NCI-H1105 (cell line): ENCODE data around the gene E2F4.

Experiments used
- DNase-seq: peaks from one replicate; lab custom pipeline; 2025; lab: John Stamatoyannopoulos, UW

Gene E2F4

DNA sequence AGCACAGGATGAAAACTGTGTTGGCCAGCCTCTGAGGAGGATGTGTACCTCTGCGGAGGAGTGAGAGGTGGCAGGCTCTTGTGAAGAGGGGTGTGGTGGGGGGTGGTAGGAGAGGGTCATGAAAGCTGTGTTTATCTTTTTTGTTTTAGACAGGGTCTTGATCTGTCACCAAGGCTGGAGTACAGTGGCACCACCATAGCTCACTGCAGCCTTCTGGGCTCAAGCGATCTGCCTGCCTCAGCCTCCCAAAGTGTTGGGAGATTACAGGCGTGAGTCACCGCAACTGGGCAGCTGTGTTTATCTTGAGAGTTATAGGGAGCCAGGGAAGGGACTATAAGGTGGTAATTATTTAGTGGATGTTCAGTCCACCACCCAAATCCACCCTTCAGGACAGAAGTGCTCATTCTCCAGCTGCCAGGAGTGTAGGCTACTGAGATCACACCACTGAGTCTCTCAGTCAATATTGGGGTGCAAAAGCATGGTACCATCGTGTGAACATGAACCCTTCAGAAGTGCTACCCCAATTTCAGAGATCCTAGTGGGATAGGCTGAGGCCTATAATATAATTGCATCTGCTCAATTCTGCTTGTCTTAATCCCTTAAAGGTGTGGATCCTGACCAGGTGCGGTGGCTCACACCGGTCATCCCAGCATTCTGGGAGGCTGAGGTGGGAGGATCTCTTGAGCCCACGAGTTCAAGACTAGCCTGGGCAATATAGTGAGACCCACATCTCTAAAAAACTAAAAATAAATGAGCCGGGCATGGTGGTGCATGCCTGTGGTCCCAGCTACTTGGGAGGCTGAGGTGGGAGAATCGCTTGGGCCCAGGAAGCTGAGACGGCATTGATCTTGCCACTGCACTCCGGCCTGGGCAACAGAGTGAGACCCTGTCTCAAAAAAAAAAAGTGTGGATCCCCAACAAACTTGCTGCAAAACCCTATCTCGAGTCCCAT, 1.2 kb upstream of the E2F4 start:
- no peak for DNase-seq

DNA sequence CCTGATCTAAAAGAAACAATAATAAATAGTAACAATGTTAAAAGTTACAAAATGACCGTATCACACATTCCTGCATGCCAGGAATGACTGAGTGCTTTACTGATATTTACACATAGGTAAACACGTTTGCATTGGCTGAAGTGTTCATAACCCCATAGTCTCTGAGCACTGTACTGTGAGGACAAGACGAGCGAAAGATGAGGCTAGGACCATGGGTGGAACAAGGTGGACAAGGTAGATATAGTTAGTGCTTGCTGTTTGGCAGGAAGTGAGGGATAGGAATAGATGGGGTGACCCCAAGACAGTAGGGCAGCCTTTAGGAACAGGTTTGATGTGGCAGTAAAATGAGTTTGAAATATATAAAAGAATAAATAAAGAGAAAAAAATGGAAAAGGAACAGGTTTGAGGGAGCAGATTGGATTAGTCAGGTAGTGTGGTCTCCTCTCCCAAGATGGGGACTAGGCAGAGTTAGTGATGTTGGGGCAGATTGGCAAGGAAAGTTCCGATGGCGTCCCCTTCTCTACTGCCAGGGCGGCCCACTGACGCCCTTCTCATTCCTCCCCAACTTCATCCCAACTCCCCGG, 452 bp upstream of the E2F4 start:
- no peak for DNase-seq

DNA sequence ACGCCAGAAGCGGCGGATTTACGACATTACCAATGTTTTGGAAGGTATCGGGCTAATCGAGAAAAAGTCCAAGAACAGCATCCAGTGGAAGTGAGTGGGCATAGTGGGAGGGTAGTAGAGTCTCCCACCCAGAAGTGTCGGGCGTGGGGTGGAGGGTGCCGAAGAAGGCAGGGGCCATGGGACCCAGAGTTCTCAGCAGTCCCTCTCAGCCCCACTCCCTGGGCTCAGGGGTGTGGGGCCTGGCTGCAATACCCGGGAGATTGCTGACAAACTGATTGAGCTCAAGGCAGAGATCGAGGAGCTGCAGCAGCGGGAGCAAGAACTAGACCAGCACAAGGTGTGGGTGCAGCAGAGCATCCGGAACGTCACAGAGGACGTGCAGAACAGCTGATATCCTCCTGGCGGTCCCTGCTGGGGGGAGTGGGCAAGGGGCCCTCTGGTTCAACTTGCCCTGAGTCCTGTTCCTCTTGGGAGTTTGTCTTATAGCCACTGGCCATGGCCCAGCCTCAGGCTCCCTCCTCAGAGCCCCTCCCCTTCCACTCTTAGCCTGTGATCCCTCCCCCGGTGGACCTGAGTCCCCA, 916 bp downstream of the E2F4 start:
- no peak for DNase-seq

DNA sequence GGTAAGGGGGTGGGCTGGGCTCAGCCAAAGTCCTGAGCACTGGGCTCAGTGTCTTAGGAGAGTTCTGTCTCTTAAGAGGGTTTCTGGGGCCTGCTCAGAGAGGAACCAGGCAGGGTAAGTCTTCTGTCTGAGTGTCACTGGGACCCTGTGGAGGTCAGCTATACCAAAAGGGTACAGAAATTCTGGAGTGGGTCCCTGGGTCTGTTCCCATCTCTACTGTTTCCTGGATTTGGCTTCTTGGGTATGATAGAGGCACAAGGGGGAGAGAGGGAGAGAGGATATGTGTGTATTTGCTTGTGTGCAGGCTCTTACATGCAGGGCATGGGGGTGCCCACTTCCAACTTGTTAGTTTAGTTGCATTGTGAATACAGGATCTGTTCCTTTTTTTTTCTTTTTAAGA, 1.6 kb downstream of the E2F4 start:
- no peak for DNase-seq

DNA sequence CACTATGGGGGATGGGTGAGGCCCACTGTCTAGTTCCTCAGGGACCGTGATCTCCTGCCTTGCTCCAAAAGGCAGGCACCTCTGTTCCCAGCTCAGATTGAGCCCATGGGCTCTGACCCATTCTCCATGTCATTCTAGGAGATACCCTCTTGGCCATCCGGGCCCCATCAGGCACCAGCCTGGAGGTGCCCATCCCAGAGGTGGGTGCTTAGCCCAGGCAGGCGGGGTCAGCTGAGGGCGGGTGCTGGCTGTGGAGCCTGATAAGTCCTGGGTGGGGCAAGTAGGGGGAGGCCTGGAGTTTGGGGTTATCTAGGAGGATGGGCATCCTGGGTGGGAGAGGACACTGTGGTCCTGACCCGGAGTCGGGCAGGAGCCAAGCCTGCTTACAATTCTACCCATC, 2.3 kb downstream of the E2F4 start:
- no peak for DNase-seq

DNA sequence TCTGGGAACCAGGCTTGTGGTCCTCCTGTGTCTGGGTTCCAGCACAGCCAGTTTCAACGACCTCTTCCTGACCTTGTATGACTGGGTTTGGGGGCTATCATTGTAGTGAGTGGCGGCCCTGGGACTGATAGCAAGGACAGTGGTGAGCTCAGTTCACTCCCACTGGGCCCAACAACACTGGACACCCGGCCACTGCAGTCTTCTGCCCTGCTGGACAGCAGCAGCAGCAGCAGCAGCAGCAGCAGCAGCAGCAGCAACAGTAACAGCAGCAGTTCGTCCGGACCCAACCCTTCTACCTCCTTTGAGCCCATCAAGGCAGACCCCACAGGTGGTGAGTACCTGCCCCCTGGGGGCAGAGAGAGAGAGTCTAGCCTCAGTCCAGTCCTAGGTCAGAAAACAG, 3.7 kb downstream of the E2F4 start:
- DNase-seq = no peak

DNA sequence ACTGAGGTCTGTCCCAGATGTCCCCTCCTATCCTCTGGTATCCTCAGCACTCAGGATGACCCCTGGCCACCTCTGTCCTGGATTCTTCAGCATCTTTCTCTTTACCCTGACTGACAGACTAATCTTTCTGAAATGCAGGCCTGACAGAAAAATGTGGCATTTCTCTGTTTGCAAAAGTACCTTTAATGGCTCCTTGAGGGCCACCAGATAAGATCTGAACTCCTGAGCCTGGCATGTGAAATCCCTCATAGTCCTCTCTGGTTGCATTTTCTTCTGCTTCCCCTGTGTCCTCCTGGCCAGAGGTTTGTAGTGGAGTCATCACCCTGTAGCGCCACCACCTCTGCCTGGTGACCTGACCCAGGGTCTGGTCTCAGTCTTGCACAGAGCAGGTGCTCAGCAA, 4.9 kb downstream of the E2F4 start:
- DNase-seq = no peak

DNA sequence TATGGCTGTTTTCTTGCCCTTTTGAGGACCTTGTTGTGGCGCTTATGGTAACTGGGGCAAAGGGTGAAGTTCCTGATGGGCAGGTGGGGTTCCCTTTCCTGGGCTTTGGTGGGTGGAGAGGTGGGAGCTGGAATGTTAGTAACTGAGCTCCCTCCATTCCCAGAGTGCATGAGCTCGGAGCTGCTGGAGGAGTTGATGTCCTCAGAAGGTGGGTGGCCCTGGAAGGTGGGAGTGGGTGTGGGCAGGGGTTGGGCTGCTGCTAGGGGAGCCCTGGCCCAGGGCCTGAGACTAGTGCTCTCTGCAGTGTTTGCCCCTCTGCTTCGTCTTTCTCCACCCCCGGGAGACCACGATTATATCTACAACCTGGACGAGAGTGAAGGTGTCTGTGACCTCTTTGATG, 5.7 kb downstream of the E2F4 start:
- no peak for DNase-seq

DNA sequence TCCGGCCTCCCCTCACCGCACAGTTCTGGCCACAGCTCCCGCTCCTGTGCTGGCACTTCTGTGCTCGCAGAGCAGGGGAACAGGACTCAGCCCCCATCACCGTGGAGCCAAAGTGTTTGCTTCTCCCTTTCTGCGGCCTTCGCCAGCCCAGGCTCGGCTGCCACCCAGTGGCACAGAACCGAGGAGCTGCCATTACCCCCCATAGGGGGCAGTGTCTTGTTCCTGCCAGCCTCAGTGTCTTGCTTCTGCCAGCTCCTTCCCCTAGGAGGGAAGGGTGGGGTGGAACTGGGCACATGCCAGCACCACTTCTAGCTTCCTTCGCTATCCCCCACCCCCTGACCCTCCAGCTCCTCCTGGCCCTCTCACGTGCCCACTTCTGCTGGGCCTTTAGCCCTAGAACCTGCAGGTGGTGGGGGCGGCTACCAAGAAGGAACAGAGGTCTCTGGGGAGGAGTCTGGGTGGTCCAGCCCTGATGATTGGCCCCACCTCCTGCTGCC, 6.3 kb downstream of the E2F4 start:
- DNase-seq = peak; percentile 53

DNA sequence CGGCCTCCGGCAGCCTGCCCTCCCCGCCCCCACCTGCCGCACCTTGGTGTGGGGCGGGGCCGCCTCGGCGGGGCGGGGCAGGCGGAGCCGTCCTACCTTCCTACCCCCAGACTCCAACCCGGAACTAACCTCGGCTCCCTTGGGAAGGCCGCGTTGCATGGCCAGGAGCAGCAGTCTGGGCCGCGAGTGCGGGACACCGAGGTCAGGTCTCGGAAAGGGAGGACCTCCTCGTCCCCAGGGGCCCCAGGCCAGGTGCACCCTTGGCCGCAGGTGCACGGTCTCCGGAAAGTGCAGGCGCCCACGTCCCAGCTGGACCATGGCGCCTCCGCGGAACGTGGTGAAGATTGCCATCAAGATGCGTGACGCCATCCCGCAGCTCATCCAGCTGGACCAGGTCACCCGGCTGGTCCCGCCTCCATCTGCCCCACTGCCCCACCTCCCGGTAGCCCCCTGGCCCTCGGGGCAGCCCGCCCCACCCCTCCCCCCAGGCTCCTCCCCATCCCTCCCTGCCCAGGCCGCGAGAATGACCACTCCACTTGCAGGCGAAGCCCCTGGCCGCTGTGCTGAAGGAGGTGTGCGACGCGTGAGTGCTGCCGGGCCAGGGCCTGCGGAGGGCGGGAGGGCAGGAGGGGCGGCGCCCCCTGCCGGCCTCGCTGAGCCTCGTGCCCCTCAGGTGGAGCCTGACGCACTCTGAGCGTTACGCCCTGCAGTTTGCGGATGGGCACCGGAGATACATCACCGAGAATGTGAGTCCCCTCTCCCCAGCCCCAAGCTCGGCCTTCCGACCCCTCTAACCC, 7.3 kb downstream of the E2F4 start, which contains the start of gene ELMO3:
ELMO3 (plus strand) TSS at position 121 of the 797 bp plus-strand sequence; CDS start at position 317, 196 bp downstream.
- DNase-seq = peak; percentile 42

DNA sequence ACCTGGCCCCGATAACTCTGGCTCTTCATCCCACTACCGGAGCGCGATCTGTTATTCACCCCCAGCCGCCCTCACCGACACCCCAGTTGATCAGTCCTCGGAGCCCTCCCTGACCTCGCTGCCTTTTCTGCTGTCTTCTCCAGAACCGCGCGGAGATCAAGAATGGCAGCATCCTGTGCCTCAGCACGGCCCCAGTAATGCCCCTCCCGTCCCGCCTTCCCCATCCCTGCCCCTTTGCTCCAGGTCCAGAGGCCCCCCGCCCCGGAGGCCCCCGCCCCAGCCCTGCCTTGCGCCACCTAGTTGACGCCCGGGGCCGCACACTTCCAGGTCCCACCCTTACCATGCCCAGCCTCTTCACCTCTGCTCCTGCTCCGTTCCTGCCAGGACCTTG, 7.8 kb downstream of the E2F4 start:
- DNase-seq = no peak

DNA sequence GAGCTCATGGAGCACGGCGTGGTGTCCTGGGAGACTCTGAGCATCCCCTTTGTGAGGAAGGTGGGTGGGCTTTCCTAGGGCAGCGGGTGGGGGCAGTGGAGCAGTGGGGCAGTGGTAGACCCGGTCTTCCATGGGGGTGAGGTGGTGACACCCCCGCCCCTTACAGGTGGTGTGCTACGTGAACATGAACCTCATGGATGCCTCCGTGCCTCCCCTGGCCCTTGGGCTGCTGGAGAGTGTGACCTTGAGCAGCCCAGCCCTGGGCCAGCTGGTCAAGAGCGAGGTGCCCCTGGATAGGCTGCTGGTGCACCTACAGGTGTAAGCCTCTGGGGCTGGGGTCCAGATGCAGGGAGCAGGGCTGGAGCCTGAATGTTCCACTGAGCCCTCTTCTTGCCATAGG, 8.5 kb downstream of the E2F4 start:
- no peak for DNase-seq

DNA sequence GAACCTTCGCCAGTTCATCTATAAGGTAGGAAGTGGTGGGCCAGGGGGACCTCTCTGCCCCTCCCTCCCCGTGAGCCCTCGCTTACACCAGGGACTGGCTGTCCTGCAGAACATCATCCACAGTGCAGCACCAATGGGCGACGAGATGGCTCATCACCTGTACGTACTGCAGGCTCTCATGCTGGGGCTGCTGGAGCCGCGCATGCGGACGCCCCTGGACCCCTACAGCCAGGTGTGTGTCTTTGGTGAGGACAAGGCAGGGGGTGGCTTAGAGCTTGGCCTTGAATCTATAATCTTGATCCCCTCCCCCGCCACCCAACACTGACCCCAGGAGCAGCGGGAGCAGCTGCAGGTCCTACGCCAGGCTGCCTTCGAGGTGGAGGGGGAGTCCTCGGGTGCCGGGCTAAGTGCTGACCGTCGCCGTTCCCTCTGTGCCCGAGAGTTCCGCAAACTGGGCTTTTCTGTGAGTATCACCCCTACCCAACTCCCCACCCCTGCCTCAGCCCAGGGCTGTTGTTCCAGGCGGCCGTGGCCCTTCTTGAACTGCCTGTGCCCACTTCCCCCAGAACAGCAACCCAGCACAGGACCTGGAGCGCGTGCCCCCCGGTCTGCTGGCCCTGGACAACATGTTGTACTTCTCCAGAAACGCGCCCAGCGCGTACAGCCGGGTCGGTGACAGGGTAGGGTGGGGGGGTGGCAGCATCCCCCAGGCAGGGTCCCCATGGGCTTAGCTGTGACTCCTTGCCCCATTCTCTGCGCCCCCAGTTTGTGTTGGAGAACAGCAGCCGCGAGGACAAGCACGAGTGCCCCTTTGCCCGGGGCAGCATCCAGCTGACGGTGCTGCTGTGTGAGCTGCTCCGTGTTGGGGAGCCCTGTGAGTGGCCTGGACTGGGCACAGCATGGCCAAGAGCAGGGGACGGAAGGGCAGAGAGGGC, 9.7 kb downstream of the E2F4 start:
- DNase-seq = no peak

DNA sequence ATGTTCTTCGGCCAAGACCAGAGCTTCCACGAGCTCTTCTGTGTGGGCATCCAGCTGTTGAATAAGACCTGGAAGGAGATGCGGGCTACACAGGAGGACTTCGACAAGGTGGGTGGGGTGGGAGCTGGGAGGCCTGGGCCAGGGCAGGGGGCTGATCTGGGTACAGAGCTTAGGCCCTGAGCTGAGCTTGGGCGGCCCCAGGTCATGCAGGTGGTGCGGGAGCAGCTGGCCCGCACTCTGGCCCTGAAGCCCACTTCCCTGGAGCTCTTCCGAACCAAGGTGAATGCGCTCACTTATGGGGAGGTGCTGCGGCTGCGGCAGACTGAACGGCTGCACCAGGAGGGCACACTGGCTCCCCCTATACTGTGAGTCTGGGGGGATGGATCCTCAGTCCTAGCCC, 10.5 kb downstream of the E2F4 start:
- no peak for DNase-seq

DNA sequence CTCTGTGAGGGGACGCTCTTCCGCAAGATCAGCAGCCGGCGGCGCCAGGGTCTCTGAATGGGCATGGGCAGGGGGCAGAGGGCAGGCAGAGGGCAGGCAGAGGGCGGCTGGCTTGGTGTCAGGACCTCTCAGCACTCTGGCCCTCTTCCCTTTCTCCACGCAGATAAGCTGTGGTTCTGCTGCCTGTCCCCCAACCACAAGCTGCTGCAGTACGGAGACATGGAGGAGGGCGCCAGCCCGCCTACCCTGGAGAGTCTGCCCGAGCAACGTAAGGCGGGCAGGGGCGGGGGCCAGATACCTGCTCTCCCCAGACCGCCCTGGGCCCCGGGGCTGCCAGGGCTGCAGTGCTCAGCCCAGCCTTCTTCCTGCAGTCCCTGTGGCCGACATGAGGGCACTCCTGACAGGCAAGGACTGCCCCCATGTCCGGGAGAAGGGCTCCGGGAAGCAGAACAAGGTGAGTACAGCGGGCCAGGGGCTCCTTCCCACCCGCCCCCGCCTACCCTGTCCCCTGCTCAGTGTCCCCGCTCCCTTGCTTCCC, 11.1 kb downstream of the E2F4 start:
- no peak for DNase-seq

DNA sequence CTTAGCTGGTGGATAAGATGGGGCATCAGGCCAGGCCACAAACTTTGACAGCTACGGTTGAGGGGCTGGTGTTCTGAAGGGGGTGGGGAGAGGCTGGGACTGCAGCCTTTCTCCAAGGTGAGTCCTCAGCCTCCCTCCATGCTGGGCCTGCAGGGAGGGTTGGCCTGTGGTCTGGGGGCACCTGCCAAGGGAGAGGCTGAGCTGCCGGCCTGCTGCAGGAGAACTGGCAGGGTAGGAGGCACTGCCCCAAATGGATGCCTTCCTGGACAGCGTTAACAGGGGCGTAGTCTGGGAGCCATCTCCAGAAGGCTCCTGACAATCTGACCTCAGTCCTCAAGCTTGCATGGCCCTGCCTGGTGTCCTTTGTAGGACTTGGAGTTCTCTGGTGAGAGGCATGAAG, 12.1 kb downstream of the E2F4 start:
- DNase-seq = no peak

DNA sequence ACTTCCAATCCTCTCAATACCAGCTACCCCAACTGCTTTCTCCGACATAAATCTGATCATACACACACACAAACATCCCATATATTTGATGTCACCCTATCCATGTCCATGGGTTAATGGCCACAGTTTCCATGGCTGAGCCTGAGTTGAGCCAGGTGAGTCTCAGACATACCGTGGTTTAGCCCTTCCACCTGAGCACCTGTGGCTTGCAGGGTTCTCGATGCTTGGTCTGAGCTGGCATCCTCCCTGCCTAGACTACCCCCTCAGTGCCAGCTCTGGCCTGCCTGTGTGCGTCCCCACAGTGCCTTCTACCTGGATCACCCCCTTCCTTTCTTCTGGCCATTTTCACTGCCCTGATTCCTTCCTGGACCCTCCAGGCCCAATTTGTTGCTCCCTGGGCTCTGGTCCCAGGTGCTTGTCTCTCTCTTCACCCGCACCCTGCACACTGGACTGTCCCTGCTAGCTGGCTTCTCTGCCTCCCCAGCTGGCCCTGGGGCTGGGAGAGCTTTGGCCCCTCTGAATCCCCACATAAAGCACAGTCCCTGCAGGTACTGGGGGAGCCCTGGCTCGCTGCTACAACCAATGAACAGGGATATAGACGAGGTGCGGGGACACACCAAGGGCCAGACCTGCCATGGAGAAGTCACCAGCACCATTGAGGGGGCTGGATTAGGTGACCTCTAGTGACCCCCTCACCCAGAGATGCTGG, 14.3 kb downstream of the E2F4 start:
- no peak for DNase-seq

DNA sequence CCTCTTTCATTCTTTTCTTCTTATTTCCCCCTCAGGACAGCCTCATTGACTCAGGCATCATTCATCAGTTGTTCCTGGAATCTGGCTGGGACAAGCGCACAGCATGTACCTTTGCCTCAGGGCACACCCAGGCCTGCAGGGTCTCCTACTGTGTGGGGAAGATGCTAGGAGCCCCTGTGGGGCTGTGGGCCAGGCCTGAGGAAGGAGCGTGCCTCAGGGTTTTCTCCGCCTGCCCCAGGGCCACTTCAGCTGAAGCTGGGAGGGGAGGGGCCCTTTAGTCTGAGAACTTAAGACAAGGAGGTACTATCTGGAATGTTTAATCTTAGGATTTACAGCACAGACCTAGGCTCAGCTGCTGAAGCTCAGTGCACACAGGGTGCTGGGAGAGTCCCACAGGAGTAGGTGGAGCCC, 14.9 kb downstream of the E2F4 start:
- DNase-seq = no peak

DNA sequence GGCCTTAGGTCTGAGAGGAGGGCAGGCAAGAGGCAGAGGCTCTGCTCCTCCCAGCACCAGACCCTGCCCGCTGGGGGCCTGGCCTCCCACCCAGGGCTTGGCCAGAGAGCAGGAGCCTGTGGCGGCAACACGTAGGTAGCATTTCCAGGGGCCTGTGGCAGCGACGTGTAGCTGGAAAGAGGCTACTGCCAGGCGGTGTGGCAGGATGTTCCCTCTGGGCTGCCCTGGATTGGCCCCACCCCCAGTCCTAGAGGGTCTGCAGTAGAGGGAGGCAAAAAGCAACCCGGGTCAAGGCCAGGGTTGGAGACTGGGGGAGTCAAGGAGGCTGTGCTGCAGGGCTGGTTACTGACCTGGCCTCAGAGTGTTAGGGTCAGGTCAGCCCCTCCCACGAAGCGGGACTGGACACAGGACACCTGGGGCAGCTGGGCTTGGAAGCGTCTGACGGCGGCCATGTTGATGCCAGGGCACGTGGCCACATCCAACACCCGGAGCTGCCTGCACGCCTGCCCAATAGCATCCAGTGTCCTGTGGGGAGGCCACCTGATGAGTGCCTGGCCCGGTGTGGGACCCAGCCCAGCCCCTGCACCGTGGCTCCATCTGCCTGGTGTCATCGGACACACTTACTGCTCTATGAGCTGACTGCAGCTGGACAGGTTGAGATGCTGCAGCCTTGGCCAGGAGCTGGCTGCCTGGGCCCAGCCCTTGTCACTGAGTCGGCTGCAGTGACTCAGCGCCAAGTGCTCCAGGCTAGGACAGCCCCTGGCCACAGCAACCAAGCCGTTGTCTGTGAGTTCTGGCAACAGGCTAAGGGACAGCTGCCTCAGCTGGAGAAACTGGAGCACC, 15.5 kb downstream of the E2F4 start:
- no peak for DNase-seq
